Measurements from ENCODE around the gene GSTCD.
A peak's percentile ranks its signal among the peaks of the same experiment; 100 is the strongest.

The GSTCD gene

GRCh38 chr4:105894660-105895582 is 186.3 kb downstream of the GSTCD start, which contains the start of gene NPNT:
NPNT (plus strand) TSS chr4:105895471; CDS start chr4:105895653, 182 bp downstream.
- peak; percentile 77 for DNase-seq (ENCODE audit: low spot score)

GRCh38 chr4:105895583-105896460 is 187.2 kb downstream of the GSTCD start:
- peak; percentile 60 for DNase-seq (ENCODE audit: low spot score)

DNA sequence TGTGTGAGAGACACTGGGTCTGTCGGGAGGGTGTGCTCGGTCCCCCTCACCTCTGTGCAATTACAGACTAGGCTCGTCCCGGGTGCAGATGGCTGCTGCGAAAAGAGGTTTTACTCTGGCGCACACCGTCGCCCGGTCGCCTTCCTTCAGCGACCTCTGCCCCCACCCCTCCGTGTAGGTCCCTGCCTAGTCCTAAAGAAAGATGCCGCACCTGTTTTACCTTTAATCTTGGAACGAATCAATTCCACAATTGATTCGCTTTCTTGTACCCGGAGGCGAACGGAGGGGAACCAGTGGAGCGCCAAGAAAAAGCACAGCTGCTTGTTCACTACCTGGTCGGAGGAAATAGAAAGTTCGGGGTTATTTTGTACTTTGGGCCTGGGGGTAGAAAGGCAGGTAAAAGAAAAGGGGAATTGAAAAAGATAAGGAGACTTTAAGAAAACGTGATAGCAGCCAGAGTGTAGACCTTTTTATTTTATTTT is 187.9 kb downstream of the GSTCD start:
- DNase-seq (ENCODE audit: low spot score): no peak

Data from D341Med (cell line).